Measurements from ENCODE around the gene ASB12. TPM values are rescaled to one million over a fixed set of nuclear protein-coding genes. Genes with fewer than 3 reads are reported as not detected.
A peak's percentile ranks its signal among the peaks of the same experiment; 100 is the strongest.

Gene ASB12
- total RNA-seq, 2 donors from 2014 or later, result 0.63 to 1.4 TPM

- no peak for ATAC-seq
- intact Hi-C loops (cut with DNase I), result no loop called here
- DNase-seq, result no peak
These were observed 41.5 kb downstream of the ASB12 start for GRCh38 chrX:64188901-64189300.

- no peak for DNase-seq
- intact Hi-C loops (cut with DNase I), result no loop called here
- ATAC-seq, result no peak
These were observed 42.7 kb downstream of the ASB12 start for GRCh38 chrX:64187762-64188150.

GRCh38 chrX:64186974-64187761 is 43.2 kb downstream of the ASB12 start:
- DNase-seq, result no peak
- peak; percentile 87 to 93 for ATAC-seq
- intact Hi-C loops (cut with DNase I), result no loop called here

DNA sequence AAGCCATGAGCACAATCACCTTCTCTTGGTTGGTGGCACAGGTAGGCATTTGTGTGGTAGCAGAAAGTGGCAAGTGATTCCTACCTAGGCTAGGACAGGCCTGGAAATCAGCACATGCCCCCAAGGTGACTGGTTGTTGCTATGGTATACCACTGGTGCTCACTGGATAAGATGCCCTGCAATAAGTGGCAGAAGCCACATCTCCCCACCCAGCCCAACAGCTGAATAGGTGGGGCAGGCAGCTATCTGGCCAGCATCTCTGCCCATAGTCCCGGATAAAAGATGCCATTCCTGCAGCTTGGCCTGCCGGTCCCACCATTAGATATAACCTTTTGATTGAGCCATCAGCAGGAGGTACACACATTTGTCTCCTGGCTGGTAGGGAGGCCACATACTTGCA is 46.0 kb downstream of the ASB12 start:
- ATAC-seq (no peak), DNase-seq (no peak)
- intact Hi-C loops (cut with DNase I), result no loop called here

GRCh38 chrX:64182208-64182607 is 48.2 kb downstream of the ASB12 start:
- no peak for ATAC-seq
- DNase-seq, result no peak
- intact Hi-C loops (cut with DNase I), result no loop called here

GRCh38 chrX:64176876-64177275 is 53.5 kb downstream of the ASB12 start:
- intact Hi-C loops (cut with DNase I), result no loop called here
- ATAC-seq (no peak), DNase-seq (no peak)

Other genes with a start within 250 kb of the ASB12 start
- 1 to 10 TPM; 3.6 to 3.8 TPM for gene AMER1, start 24.9 kb downstream of the ASB12 start, total RNA-seq
- 1 to 10 TPM in 1 of 2 donors, under 1 TPM in 1; 0.77 to 1.1 TPM for gene MTMR8, start 164.8 kb upstream of the ASB12 start, total RNA-seq

Data from left cardiac atrium (tissue), 4 donors.